GF-D8 (cell line): ENCODE results near the gene SMOC1.

Experiments
- DNase-seq: peaks from one replicate; lab custom pipeline; 2025; lab: John Stamatoyannopoulos, UW

The SMOC1 gene

GRCh38 chr14:69879175-69880043 lies at the start of gene SMOC1:
SMOC1 (plus strand) TSS chr14:69879416; CDS start chr14:69879679, 263 bp downstream.
- DNase-seq = no peak

GRCh38 chr14:69838881-69839416 lies 40.3 kb upstream of the SMOC1 start:
- DNase-seq = no peak

- DNase-seq = no peak
Observed at GRCh38 chr14:69839661-69840060, 39.6 kb upstream of the SMOC1 start.

- DNase-seq = no peak
Observed at GRCh38 chr14:69841656-69842055, 37.6 kb upstream of the SMOC1 start.

GRCh38 chr14:69842686-69843420 lies 36.4 kb upstream of the SMOC1 start:
- DNase-seq = no peak

- DNase-seq = no peak
Observed at GRCh38 chr14:69844171-69844570, 35.0 kb upstream of the SMOC1 start.

GRCh38 chr14:69845050-69845581 lies 34.1 kb upstream of the SMOC1 start:
- DNase-seq = no peak

- DNase-seq = no peak
Observed at GRCh38 chr14:69845787-69846186, 33.4 kb upstream of the SMOC1 start.

- no peak for DNase-seq
Observed at GRCh38 chr14:69848156-69848555, 31.1 kb upstream of the SMOC1 start.

GRCh38 chr14:69848903-69849391 lies 30.3 kb upstream of the SMOC1 start:
- no peak for DNase-seq

- no peak for DNase-seq
Observed at GRCh38 chr14:69850086-69850735, 29.0 kb upstream of the SMOC1 start.

GRCh38 chr14:69850736-69851112 lies 28.5 kb upstream of the SMOC1 start:
- DNase-seq = no peak

- no peak for DNase-seq
Observed at GRCh38 chr14:69852531-69853321, 26.5 kb upstream of the SMOC1 start.

- DNase-seq = no peak
Observed at GRCh38 chr14:69853774-69854173, 25.4 kb upstream of the SMOC1 start.

- DNase-seq = no peak
Observed at GRCh38 chr14:69854598-69854997, 24.6 kb upstream of the SMOC1 start.

- no peak for DNase-seq
Observed at GRCh38 chr14:69855180-69855832, 23.9 kb upstream of the SMOC1 start.

GRCh38 chr14:69858801-69859200 lies 20.4 kb upstream of the SMOC1 start:
- no peak for DNase-seq

- DNase-seq = no peak
Observed at GRCh38 chr14:69859591-69859990, 19.6 kb upstream of the SMOC1 start.

- DNase-seq = no peak
Observed at GRCh38 chr14:69860221-69860620, 19.0 kb upstream of the SMOC1 start.

- DNase-seq = no peak
Observed at GRCh38 chr14:69861025-69861569, 18.1 kb upstream of the SMOC1 start.
